Epithelial cell of proximal tubule (primary cell): ENCODE data around the gene ZNF148. TPM values are rescaled to one million over a fixed set of nuclear protein-coding genes. Genes with fewer than 3 reads are reported as not detected.

Experiments used
- DNase-seq: peaks from one replicate; pipeline ENCODE4 v3.0.0-alpha.2; 2011; ENCODE audit warnings: low read depth
- H3K4me3 ChIP-seq: 2 replicates; pipeline ENCODE4 v1.5.1; 2011; ENCODE audit warnings: low read depth, mild to moderate bottlenecking, low read length
- total RNA-seq: library from RNA; depleted of rRNA; stranded (reverse); fragments of >200 nt; gene quantifications from 2 replicates; pipeline ENCODE4 v1.2.3, GENCODE V29; 2015
- TF ChIP-seq, protein P1 (sequence below): conservative IDR thresholded peaks from 2 replicates; pipeline ENCODE4 v1.5.1; 2012; ENCODE audit warnings: low read depth, mild to moderate bottlenecking, low read length

The ZNF148 gene
- total RNA-seq, 1 donor from 2014 or later, result 16.3 TPM

GRCh38 chr3:125334675-125335560, 40.2 kb downstream of the ZNF148 start:
- TF ChIP-seq, protein P1, sequence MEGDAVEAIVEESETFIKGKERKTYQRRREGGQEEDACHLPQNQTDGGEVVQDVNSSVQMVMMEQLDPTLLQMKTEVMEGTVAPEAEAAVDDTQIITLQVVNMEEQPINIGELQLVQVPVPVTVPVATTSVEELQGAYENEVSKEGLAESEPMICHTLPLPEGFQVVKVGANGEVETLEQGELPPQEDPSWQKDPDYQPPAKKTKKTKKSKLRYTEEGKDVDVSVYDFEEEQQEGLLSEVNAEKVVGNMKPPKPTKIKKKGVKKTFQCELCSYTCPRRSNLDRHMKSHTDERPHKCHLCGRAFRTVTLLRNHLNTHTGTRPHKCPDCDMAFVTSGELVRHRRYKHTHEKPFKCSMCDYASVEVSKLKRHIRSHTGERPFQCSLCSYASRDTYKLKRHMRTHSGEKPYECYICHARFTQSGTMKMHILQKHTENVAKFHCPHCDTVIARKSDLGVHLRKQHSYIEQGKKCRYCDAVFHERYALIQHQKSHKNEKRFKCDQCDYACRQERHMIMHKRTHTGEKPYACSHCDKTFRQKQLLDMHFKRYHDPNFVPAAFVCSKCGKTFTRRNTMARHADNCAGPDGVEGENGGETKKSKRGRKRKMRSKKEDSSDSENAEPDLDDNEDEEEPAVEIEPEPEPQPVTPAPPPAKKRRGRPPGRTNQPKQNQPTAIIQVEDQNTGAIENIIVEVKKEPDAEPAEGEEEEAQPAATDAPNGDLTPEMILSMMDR, result no peak
- H3K4me3 ChIP-seq, result no peak overlapping the region
- DNase-seq, result no peak

DNA sequence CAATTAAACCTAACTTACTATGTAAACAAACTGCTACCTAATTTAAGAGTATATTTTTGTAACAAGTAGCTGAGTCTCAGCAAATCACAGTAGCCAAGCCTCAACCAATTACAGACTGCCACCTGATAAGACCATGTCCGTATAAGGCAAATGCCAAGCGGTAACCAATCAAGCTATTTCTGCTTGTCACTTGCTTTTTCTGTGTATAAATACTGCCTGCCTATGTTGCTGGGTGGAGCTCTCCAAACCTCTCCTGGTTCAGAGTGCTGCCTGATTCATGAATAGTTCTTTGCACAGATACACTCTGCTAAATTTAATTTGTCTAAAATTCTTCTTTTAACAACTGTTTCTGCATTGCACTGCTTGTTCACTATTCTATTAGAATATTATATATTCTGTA, 42.6 kb downstream of the ZNF148 start:
- DNase-seq, result no peak

DNA sequence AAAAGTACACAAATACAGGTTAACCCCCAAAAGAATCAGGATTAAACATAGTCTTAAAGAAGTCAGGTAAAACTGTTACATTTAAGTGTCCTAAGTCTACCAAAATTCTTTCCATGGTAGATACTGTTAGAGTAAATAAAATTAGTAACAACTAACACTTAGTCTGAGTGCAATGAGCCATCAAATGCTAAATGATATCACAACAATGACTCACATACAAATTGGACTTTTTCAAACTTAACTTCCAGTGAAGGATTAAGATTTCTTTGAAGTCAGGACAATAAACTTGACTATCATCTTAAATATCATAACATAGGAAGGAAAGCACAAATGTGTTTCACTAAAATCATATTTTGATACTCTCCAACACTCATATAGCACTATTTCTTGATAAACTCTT, 43.9 kb downstream of the ZNF148 start:
- DNase-seq, result no peak
- TF ChIP-seq, protein P1, result no peak
- H3K4me3 ChIP-seq, result no peak overlapping the region

More for the DNA sequence above, 42.6 kb downstream of the ZNF148 start:
- no peak overlapping the region for H3K4me3 ChIP-seq
- TF ChIP-seq, protein P1, result no peak

GRCh38 chr3:125326957-125327356, 48.2 kb downstream of the ZNF148 start:
- DNase-seq, result no peak
- no peak overlapping the region for H3K4me3 ChIP-seq
- TF ChIP-seq, protein P1, result no peak

DNA sequence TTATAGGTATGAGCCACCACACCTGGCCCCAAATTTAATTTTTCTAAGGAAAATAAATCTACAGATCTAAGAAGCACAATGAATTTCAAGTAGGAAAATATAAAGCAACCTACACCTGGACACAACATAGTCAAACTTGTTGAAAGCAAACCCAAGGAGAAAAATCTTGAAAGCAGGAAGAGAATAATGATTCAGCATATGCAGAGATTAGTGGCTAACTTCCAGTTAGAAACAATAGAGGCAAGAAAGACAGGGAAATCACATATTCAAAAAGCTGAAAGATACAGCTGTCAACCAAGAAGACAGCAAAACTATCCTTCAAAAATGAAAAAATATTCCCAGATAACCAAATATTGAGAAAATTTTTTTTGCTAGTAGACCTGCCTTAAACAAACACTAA, 49.4 kb downstream of the ZNF148 start:
- no peak for DNase-seq
- no peak overlapping the region for H3K4me3 ChIP-seq
- TF ChIP-seq, protein P1, result no peak

GRCh38 chr3:125324341-125324740, 50.8 kb downstream of the ZNF148 start:
- no peak for DNase-seq
- TF ChIP-seq, protein P1, result no peak
- no peak overlapping the region for H3K4me3 ChIP-seq

GRCh38 chr3:125322917-125323316, 52.2 kb downstream of the ZNF148 start:
- no peak overlapping the region for H3K4me3 ChIP-seq
- TF ChIP-seq, protein P1, result no peak
- no peak for DNase-seq
